Cerebellar cortex (tissue), 1 donor: Measurements from ENCODE around the gene IL12RB2.

Experiments
- DNase-seq: peaks from one replicate; pipeline ENCODE4 v3.0.0-alpha.2; 2015; ENCODE audit warnings: low spot score

The IL12RB2 gene, protein sequence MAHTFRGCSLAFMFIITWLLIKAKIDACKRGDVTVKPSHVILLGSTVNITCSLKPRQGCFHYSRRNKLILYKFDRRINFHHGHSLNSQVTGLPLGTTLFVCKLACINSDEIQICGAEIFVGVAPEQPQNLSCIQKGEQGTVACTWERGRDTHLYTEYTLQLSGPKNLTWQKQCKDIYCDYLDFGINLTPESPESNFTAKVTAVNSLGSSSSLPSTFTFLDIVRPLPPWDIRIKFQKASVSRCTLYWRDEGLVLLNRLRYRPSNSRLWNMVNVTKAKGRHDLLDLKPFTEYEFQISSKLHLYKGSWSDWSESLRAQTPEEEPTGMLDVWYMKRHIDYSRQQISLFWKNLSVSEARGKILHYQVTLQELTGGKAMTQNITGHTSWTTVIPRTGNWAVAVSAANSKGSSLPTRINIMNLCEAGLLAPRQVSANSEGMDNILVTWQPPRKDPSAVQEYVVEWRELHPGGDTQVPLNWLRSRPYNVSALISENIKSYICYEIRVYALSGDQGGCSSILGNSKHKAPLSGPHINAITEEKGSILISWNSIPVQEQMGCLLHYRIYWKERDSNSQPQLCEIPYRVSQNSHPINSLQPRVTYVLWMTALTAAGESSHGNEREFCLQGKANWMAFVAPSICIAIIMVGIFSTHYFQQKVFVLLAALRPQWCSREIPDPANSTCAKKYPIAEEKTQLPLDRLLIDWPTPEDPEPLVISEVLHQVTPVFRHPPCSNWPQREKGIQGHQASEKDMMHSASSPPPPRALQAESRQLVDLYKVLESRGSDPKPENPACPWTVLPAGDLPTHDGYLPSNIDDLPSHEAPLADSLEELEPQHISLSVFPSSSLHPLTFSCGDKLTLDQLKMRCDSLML

GRCh38 chr1:67307251-67308060 is at the start of gene IL12RB2:
Gene IL12RB2 (plus strand): TSS chr1:67307873. CDS start chr1:67320369, 12,496 bp downstream.
- no peak for DNase-seq

- no peak for DNase-seq
Measured at GRCh38 chr1:67261680-67262079, 46.0 kb upstream of the IL12RB2 start.

- no peak for DNase-seq
Measured at GRCh38 chr1:67262735-67263134, 44.9 kb upstream of the IL12RB2 start.

DNA sequence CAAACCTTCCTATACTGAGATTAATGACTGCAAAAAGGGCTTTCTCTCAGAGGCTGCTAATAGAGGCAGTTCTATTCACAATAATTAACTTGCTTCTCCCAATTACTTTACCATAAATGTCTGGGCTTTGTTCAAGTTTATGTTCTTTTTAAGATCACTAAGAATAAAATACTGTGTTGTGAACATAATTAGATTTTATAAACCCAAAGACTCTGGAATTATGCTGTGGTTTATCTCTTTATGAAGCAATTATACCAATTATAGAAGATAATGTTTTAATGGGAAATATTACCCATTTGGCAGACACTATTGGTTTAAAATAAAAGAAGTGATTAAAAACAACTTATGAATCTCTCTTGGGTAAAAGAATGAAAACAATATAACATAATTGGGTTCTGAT is 43.5 kb upstream of the IL12RB2 start:
- no peak for DNase-seq

- no peak for DNase-seq
Measured at GRCh38 chr1:67264899-67265298, 42.8 kb upstream of the IL12RB2 start.

- DNase-seq, result no peak
Measured at GRCh38 chr1:67269061-67269460, 38.6 kb upstream of the IL12RB2 start.

GRCh38 chr1:67270541-67270940 is 37.1 kb upstream of the IL12RB2 start:
- no peak for DNase-seq

DNA sequence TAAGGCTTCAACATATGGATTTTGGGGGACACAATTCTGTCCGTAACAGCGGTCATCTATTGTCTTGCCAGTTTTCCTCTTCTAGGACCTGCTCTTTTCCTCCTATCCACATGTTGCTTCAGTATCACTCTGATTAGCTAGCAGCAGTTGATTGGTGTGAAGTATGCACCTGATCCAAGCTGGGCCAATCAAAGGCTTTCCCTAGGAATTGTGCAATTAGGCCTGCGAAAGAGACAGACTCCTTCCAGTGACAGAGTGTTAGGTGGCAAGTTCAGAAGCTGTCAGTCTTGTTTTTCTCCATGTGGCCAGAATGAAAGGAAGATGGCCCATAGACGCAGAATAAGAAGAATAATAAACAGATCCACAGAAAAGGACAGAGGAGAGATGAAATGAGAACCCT is 34.1 kb upstream of the IL12RB2 start:
- no peak for DNase-seq

GRCh38 chr1:67274623-67275325 is 32.9 kb upstream of the IL12RB2 start:
- DNase-seq, result no peak

- no peak for DNase-seq
Measured at GRCh38 chr1:67280696-67281095, 27.0 kb upstream of the IL12RB2 start.

DNA sequence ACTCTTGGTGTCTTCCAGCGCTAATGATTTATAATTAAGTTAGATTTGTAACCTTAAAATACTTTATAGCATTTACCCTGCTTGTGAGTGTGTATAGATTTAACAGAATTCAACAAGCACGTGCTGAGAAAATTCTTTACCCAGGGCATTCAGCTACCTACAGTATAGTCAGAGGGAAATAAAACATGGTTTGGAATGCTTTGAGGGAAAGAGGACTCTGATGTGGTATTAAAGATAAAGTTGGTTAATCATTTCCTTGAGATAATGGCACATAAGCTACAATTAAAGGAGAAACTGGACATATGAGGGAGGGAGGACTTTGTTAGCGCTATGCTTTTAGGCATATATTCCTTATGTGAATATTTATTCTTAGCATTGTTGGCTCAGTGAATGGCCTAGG is 26.4 kb upstream of the IL12RB2 start:
- DNase-seq, result no peak

DNA sequence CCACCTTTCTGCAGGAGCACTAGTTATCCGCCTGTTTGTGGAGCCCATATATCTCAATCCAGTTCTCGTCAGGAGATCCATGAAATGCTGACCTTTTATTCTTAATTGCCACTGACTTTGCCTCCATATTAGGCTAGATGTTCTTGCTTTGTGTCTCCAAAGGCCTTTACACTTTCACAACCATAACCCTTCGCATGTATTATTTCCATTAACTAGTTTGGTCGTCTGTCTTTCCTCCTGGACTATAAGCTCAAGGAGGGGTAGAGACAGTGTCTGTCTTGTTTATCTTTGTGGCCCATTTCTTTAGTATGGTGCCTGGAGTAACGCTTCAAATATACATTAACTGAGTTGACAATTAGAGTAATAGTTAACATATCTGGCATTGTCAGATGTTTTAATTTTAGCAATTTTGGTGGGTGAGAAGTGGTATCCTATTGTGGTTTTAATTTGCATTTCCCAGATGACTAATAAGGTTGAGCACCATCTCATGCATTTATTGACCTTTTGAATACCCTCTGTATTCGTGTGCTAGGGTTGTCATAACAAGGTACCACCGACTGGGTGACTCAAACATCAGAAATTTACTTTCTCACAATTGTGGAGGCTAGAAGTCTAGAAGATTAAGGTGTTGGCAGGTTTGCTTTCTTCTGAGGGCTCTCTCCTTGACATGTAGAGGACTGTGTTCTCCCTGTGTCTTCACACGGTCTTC is 21.7 kb upstream of the IL12RB2 start:
- DNase-seq, result no peak

- DNase-seq, result no peak
Measured at GRCh38 chr1:67290236-67290635, 17.4 kb upstream of the IL12RB2 start.

- DNase-seq, result no peak
Measured at GRCh38 chr1:67294836-67295617, 12.6 kb upstream of the IL12RB2 start.

GRCh38 chr1:67298762-67299161 is 8.9 kb upstream of the IL12RB2 start:
- no peak for DNase-seq

- no peak for DNase-seq
Measured at GRCh38 chr1:67299296-67299695, 8.4 kb upstream of the IL12RB2 start.

DNA sequence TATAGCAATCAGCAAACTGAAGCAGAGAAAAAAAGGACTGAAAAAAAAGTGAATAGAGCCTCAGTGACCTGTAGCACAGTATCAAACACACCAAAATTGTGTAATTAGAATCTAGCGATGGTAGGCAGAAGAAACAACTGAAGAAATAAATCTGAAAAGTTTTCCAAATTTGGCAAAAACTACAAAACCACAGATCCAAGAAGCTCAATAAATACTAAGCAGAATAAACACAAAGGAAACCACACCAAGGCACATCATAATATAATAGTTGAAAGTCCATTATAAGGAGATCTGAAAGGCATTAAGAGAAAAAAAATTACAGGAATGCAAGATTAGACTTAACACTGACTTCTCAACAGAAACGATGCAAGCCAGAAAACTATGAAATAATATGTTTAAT is 7.1 kb upstream of the IL12RB2 start:
- no peak for DNase-seq

DNA sequence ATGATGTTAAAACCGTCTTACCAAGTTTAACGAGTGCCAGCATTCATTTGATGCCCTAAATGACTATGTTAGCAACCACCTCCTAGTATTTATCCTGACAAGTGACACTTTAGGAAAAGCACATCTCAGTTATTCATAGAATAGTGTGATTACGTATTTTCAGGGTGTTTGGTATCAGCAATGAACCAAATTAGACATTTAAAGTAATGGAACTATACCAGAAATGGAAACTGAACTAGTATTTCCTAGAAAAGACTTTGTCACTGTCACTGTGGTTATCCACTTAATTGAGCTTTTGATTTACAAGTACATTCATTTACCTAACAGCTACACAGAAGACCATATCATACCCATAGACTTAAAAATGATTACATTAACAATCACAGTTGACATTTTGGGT is 3.6 kb upstream of the IL12RB2 start:
- DNase-seq, result no peak

GRCh38 chr1:67306547-67306946 is 1.1 kb upstream of the IL12RB2 start:
- DNase-seq, result no peak

- no peak for DNase-seq
Measured at GRCh38 chr1:67308136-67308535, 463 bp downstream of the IL12RB2 start.
